ENCODE data around the gene RNASE8. TPM values are rescaled to one million over a fixed set of nuclear protein-coding genes. Genes with fewer than 3 reads are reported as not detected.
"Not testable (repeated sequence)": the region's sequence is repeated elsewhere in the genome, so short reads cannot be mapped to it uniquely, and the experiment has no call there.

Gene RNASE8
- not detected in 2 replicates for total RNA-seq

GRCh38 chr14:21057803-21058675, at the start of gene RNASE8:
RNASE8 (plus strand) TSS chr14:21057822; CDS start chr14:21057893, 71 bp downstream.
- intact Hi-C loops (cut with micrococcal nuclease), result no loop called here

- intact Hi-C loops (cut with micrococcal nuclease), result not testable (repeated sequence)
Measured at GRCh38 chr14:21009721-21010120, 47.9 kb upstream of the RNASE8 start.

DNA sequence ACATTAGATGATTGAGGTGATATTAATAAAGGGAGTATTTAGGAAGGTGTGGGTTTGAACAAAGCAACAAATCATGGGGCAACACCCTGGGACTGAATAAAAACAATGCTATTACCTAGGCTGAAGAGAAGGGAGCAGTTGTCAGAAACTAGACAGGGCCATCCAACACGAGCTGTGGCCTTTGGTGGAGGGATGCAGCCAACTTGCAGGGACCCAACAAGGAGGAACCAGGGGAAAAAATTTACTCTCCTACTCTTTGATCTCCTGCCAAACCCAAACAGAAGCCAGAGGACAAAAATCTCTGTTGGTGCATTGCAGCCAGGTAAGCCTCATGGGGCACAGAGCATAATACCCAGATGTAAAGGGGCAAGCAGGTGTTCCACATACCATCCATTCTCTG, 46.5 kb upstream of the RNASE8 start:
- intact Hi-C loops (cut with micrococcal nuclease), result no loop called here

DNA sequence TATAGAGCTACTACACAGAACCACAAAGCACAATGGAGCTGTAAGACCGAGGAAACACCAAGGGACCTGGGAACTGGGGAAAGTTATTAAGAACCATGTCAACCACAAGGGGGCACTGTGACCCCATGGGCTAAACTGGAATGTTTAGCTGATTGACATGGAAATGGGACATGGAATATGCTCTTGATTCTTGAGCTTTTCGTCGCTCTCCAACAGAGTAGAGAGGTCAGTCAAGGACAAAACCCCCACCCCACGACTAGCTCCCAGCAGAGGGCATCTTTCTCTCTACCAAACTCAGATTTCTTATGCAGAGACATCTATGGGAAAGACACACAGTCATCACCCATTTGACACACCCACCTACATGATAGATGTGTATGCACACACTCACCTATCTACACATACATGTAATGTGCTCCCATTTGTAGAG, 42.8 kb upstream of the RNASE8 start:
- intact Hi-C loops (cut with micrococcal nuclease), result loop anchor here (1.0 kb wide), 3 partner anchors 26 to 93 kb away; no protein-coding TSS in a partner anchor

- intact Hi-C loops (cut with micrococcal nuclease), result no loop called here
Measured at GRCh38 chr14:21015312-21015711, 42.3 kb upstream of the RNASE8 start.

DNA sequence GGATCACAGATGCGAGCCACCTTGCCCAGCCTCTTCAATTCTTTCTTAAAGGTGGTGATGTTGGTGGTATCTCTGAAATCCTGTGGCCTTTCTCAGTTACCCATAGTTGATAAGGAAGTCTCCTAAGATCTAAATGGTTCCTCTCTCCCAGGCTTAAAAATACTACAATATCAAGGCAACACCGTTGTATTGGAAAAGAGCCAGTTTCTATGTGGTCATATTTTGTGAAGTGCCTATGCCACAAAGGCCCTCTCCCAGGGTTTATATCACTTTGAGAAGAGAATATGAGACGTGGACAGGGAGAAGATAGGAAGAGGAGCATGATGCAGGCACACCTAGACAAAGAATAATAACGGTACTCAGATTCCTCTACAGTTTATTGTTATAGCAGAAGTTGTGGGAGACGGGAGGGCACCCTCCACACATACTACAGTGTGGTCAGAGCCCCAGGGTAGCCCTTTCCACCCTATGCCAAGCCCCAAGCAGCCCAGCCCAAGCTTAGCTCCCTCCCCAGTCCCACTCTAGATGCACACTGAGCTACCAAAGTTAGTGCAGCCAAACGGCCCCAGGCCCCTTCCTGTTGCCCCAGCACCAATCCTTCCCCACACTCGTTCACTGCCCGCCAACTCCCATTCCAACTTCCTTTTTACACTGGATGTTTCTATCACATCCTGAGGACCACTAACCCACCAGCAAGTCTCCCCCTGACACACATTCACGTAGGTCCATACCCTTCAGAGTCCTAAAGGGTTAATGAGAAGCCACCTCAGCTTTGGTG, 41.0 kb upstream of the RNASE8 start:
- intact Hi-C loops (cut with micrococcal nuclease), result no loop called here

GRCh38 chr14:21017528-21018245, 39.9 kb upstream of the RNASE8 start:
- intact Hi-C loops (cut with micrococcal nuclease), result no loop called here

DNA sequence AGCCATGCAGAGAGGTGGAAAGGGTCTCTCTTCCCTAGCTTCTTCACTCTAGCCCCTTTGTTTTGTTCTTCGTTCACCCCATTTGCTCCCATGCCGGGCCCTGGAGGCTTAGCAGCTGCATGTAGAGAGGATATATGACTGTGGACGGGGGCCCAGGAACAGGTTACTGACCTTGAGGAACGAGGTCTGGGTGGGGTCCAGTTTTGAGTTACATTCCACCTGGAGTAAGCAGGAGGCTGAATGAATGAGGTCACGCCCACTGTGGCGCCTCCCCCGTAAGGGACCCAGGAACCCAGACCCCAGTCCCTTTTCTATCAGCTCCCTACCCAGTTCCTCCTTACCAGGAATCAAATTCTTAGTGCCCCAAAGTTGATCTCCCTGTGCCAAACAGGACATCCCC, 39.3 kb upstream of the RNASE8 start:
- intact Hi-C loops (cut with micrococcal nuclease), result no loop called here

- intact Hi-C loops (cut with micrococcal nuclease), result no loop called here
Measured at GRCh38 chr14:21018781-21019180, 38.8 kb upstream of the RNASE8 start.

DNA sequence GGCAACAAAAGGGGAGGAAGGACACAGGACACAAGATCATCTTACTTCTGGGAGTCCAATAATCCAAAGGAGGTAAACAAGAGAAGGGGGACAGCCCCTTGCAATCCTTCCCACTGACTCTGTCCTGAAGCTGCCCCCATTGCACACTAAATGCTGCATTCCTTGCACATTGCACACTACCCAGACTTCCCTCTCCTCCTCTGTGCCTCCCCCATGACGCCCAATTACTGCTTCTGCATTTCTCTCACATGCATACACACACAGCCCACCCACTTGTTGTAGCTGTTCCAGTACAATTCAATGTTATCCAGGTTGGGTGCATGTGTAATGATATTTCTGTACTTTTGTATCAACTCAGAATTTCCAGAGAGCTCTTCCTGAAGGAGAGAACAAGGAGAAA, 38.3 kb upstream of the RNASE8 start:
- intact Hi-C loops (cut with micrococcal nuclease), result no loop called here

DNA sequence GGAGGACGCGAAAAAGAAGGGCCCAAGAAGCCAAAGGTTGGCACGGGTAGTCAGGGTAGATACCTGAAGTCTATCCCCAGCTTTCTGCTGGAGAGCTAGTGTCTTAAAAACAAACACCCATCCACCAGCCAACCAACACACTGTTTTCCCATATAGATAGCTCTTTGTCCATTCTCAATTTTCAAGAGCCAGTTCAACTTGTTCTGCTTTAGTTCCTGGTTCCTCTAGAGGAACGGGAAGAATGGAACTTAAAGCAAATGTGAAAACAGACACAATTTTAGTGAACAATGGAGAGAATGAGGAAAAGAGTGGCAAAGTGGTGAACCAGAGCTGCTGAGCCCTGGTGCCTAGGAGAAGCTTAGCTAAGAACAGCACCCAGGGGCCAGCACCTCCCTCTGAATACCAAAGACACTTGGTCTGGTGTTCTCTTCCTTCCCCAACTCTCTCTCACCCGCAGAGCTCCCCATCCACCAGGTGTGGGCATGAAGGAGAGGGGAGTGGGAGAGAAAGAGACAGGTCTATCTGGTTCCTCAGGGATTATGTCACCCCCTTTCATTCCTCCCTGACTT, 36.6 kb upstream of the RNASE8 start:
- intact Hi-C loops (cut with micrococcal nuclease), result loop anchor here (5.0 kb wide), 1 partner anchor 51 kb away; the partner anchor contains the start of gene ARHGEF40

DNA sequence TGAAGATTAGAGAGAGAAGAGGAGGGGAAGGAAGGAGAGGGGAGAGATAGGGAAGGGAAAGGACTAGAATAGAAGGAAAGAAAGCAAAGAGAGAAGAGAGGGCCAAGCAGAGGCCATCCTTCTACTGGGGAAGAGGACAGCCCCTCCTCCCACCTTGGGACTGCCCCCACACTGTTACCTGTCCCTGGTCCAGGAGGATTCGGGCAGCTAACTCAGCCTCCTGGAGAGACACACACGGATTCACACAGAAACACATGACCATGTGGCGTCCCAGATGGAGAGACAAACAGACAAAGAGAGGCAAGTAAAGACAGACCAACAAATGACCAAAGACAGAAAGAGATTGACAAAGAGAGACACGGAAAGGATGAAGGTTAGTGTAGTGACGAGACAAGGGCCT, 34.9 kb upstream of the RNASE8 start:
- intact Hi-C loops (cut with micrococcal nuclease), result loop anchor here (5.0 kb wide), 1 partner anchor 50 kb away; the partner anchor contains the start of gene ARHGEF40

- intact Hi-C loops (cut with micrococcal nuclease), result loop anchor here (5.0 kb wide), 1 partner anchor 49 kb away; the partner anchor contains the start of gene ARHGEF40
Measured at GRCh38 chr14:21023174-21023573, 34.4 kb upstream of the RNASE8 start.

DNA sequence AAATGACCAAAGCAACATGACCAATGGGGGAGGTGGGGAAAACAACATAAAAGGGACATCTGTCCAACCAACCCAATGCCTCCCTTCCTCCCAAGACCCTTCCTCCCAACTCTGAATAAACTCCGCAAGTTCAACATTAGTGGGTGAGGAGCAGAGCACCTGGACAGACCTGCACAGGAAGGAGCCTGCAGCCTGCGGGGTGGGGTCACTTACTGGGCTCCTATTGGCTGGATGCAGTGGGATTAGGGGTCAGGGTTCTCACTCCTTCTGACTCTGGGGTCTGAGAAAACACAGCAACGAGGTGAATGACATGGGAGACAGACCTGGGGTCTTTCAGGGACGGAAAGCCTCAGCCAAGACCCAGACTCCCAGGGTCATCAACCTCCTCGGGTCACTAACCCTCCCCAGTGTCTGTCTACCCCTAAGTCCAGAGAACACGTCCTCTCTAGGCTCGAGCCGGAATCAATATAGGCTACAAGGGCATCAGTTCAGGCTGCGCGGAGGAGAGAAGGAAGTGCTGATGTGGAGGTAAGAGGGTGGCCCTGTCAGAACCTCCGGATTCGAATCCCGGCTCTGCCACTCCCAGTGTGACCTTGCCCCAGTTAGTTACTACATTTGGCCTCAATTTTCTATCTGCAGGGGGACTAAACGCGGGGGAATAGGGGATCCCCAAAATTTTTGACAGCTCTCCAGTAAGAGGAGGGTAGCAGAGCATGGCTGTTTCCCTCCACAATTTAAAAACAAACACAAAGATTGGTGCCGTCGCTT, 33.6 kb upstream of the RNASE8 start:
- intact Hi-C loops (cut with micrococcal nuclease), result loop anchor here (5.0 kb wide), 1 partner anchor 48 kb away; the partner anchor contains the start of gene ARHGEF40

- intact Hi-C loops (cut with micrococcal nuclease), result loop anchor here (1.0 to 5.0 kb wide), 2 partner anchors 48 to 63 kb away; partner anchors contain the start of gene ARHGEF40
Measured at GRCh38 chr14:21024585-21025370, 32.8 kb upstream of the RNASE8 start, which contains the start of gene NDRG2. NDRG2 (minus strand) TSS chr14:21025061; CDS start chr14:21023315, 1,746 bp downstream.

DNA sequence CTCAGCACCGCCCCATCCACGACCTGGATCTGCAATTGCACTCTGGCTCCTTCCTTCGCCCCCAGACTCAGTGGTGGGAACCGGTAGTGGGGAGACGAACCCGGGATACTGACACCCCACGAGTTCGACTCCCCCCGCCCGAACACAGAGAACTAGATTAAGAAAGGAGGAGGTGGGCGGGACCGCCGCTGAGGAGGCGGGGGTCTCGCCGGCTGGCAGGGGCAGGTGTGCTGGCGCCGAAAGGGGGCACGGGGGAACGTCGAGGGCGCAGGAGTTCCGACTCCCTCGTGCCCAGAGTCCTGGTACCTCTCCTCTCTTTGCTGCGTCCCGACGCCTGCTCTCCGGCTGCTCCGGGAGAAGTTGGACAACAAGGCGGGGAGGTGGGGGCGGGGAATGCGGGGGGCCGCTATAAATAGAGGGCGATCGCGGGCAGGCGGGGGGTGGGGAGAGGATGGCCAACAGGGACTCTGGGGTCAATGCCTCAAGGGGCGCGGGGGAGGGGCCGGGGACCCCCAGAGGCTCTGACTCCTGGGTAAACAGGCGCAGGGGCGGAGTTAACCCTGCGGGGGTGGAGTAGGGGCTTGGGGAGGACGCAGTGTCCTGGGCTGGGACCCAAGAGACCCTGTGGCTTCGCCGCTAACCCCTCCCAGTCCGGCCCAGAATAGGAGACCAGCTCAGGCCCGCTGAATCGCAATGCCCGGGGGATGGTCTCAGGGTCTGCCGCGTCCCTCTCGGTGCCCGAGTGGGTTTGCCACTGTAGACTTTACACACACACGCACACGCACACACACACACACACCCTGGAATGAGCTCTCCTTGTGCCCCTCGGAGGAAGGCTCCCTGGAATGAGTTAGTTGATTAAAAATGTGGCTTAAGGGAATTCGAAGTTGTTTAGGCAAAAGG, 32.0 kb upstream of the RNASE8 start:
- intact Hi-C loops (cut with micrococcal nuclease), result loop anchor here (1.0 kb wide), 1 partner anchor 62 kb away; no protein-coding TSS in a partner anchor

DNA sequence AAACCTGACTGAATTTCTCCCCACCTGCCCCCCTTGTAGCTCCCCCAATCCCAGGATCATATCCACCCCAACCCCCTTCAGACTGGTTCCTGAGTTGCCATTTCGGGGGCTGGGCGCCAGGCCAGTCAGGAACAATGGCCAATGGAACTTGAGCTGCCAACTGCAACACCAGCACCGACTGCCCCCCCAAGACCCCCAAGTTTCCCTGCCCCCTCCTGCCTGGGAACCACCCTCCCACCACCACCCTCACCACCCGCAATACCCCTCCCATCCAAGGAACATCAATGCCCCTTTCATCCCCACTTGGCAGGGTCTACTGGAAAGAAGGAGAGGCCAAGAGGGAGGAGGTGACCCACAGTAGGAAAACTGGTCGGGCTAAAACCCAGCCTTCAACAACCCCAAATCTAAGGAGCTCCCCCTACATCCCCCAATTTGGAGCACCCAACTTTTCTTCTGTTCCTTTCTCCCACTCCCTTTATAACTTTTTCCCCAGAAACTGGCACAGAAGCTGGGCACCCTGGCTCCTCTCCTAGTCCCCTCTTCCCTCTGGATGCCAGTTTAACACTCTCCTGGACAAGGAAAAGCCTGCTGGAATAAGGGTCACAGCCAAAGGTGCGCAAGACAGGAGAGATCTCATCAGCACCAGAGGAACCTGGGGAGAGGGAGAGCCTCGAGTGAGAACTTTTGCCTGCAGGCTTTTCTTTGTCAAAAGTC, 31.2 kb upstream of the RNASE8 start:
- intact Hi-C loops (cut with micrococcal nuclease), result no loop called here

DNA sequence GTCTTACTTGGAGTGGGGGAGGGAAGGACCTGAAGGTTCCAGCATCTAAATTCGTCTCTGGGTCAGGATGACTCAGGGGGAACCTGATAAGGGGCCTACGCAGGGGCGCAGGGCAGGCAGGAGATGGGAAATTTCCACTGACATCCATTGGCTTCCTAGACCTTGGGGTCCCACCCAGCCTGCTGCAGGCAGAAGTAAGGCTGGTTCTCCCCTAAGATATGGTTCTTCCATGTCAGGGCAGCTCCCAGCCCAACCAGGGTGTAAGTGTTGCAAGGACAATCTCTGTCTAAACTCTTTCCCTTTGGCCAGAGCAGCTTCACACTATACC, 30.7 kb upstream of the RNASE8 start:
- intact Hi-C loops (cut with micrococcal nuclease), result no loop called here

Data from T-helper 1 cell treated with Interleukin-12 subunit alpha and Interleukin-12 subunit beta and Interleukin-4 antibody, amounts not matched to agents 30 ng/mL and 1 ng/mL, for 36 hours (primary cell).